HG03139 (cell line): ENCODE measurements around the gene MTG1.

Experiments
- ATAC-seq: cut with Tn5 transposase; IDR thresholded peaks from one replicate; pipeline ENCODE4 v1.9.1; 2021; ENCODE audit not compliant: unreplicated experiment

MTG1 gene

GRCh38 chr10:133394064-133394663, at the start of gene MTG1:
Gene MTG1, plus strand, starts transcription at chr10:133394157. Its CDS starts 64 bp downstream, at chr10:133394221.
- ATAC-seq: peak; percentile 53

GRCh38 chr10:133344236-133344635, 49.7 kb upstream of the MTG1 start:
- ATAC-seq: no peak

GRCh38 chr10:133346413-133346812, 47.5 kb upstream of the MTG1 start:
- ATAC-seq: no peak

GRCh38 chr10:133347710-133348517, 46.0 kb upstream of the MTG1 start:
- ATAC-seq: no peak

GRCh38 chr10:133349160-133349568, 44.8 kb upstream of the MTG1 start:
- no peak for ATAC-seq

GRCh38 chr10:133349577-133350011, 44.4 kb upstream of the MTG1 start:
- no peak for ATAC-seq

- no peak for ATAC-seq
Measured at GRCh38 chr10:133350283-133350949, 43.5 kb upstream of the MTG1 start.

- no peak for ATAC-seq
Measured at GRCh38 chr10:133350950-133351329, 43.0 kb upstream of the MTG1 start.

- no peak for ATAC-seq
Measured at GRCh38 chr10:133351408-133352318, 42.3 kb upstream of the MTG1 start.

- no peak for ATAC-seq
Measured at GRCh38 chr10:133353202-133353959, 40.6 kb upstream of the MTG1 start.

GRCh38 chr10:133353988-133354605, 39.9 kb upstream of the MTG1 start:
- no peak for ATAC-seq

- no peak for ATAC-seq
Measured at GRCh38 chr10:133354672-133355240, 39.2 kb upstream of the MTG1 start.

GRCh38 chr10:133355266-133355665, 38.7 kb upstream of the MTG1 start:
- no peak for ATAC-seq

GRCh38 chr10:133355991-133356390, 38.0 kb upstream of the MTG1 start:
- no peak for ATAC-seq

- ATAC-seq: no peak
Measured at GRCh38 chr10:133356549-133357284, 37.2 kb upstream of the MTG1 start.

- peak; percentile 70 for ATAC-seq
Measured at GRCh38 chr10:133357285-133358161, 36.4 kb upstream of the MTG1 start, which contains the start of gene FUOM. Gene FUOM, minus strand, starts transcription at chr10:133358019. Its CDS starts 12 bp downstream, at chr10:133358007.

- no peak for ATAC-seq
Measured at GRCh38 chr10:133358162-133358924, 35.6 kb upstream of the MTG1 start.
